CD14-positive monocyte (primary cell): ENCODE measurements around the gene MAP3K7. TPM values are rescaled to one million over a fixed set of nuclear protein-coding genes. Genes with fewer than 3 reads are reported as not detected.

Experiments used
- DNase-seq, 3 donors: peaks; one replicate each; pipeline ENCODE4 v3.0.0-alpha.2; 2011 to 2022
- H2AFZ ChIP-seq: 2 replicates; pipeline ENCODE4 v1.6.0; 2012; ENCODE audit warnings: mild to moderate bottlenecking, low read depth, low read length, inconsistent platforms; ENCODE audit not compliant: insufficient read depth, poor library complexity, severe bottlenecking
- H3K27ac ChIP-seq, 2 donors: 1 replicate in 1 of 2; 2 replicates in 1 of 2; pipeline ENCODE4 v1.5.1; 2012 to 2013; ENCODE audit warnings: low read length in 2 of 2, control low read depth in 1 of 2, inconsistent platforms in 1 of 2, low read depth in 1 of 2, mild to moderate bottlenecking in 1 of 2
- H3K27me3 ChIP-seq, 2 donors: one replicate each; pipeline versions ENCODE4 v1.6.0 to v1.6.1; 2011 to 2013; ENCODE audit warnings: low read length in 2 of 2; ENCODE audit not compliant: control insufficient read depth in 2 of 2, insufficient read depth in 2 of 2
- H3K36me3 ChIP-seq, 2 donors: replicated peaks in 1 of 2; 1 replicate in 1 of 2; 2 replicates in 1 of 2; pipeline versions ENCODE4 v1.5.1 to v1.6.1; 2012 to 2013; ENCODE audit warnings: low read length in 2 of 2, control low read depth in 1 of 2, inconsistent platforms in 1 of 2, mild to moderate bottlenecking in 1 of 2; ENCODE audit not compliant: insufficient read depth in 2 of 2, control insufficient read depth in 1 of 2
- H3K4me1 ChIP-seq, 2 donors: 1 replicate in 1 of 2; 2 replicates in 1 of 2; pipeline versions ENCODE4 v1.5.1 to v1.6.1; 2012 to 2013; ENCODE audit warnings: low read length in 2 of 2, control low read depth in 1 of 2, inconsistent platforms in 1 of 2, mild to moderate bottlenecking in 1 of 2, moderate library complexity in 1 of 2; ENCODE audit not compliant: insufficient read depth in 2 of 2, control insufficient read depth in 1 of 2
- H3K4me2 ChIP-seq: replicated peaks from 2 replicates; pipeline ENCODE3; 2012; ENCODE audit warnings: low read length, moderate library complexity, mild to moderate bottlenecking; ENCODE audit not compliant: poor library complexity, severe bottlenecking; ENCODE audit errors: extremely low read depth
- H3K4me3 ChIP-seq, 3 experiments: fragments of 200-600 bp in 1 of 3; sonication (generic) in 1 of 3; replicated peaks in 1 of 3; 1 replicate in 2 of 3; 2 replicates in 1 of 3; pipeline ENCODE4 v1.5.1; 2011 to 2013; ENCODE audit warnings: low read length in 3 of 3, mild to moderate bottlenecking in 3 of 3, control low read depth in 2 of 3, low read depth in 2 of 3, inconsistent platforms in 1 of 3, moderate library complexity in 1 of 3
- H3K79me2 ChIP-seq: 2 replicates; pipeline ENCODE4 v1.6.0; 2012; ENCODE audit warnings: mild to moderate bottlenecking, control low read depth, inconsistent platforms, low read length, moderate library complexity; ENCODE audit not compliant: insufficient read depth
- H3K9ac ChIP-seq: 2 replicates; pipeline ENCODE4 v1.6.0; 2017; ENCODE audit warnings: low read length, mild to moderate bottlenecking; ENCODE audit not compliant: insufficient read depth, poor library complexity, severe bottlenecking
- H3K9me3 ChIP-seq, 2 donors: replicated peaks in 1 of 2; 1 replicate in 1 of 2; 2 replicates in 1 of 2; pipeline versions ENCODE4 v1.5.1 to v1.6.1; 2012 to 2013; ENCODE audit warnings: low read length in 2 of 2, control low read depth in 1 of 2; ENCODE audit not compliant: control insufficient read depth in 1 of 2, insufficient read depth in 1 of 2
- H4K20me1 ChIP-seq: 2 replicates; pipeline ENCODE4 v1.6.0; 2012; ENCODE audit warnings: mild to moderate bottlenecking, low read length, control low read depth, moderate library complexity; ENCODE audit not compliant: insufficient read depth
- H3K27ac Mint-ChIP-seq, 7 donors: one replicate each; pipeline ENCODE4 v1.8.0; 2020; ENCODE audit warnings: mild to moderate bottlenecking in 7 of 7, mixed read lengths in 7 of 7, moderate library complexity in 6 of 7, inconsistent platforms in 2 of 7
- H3K27me3 Mint-ChIP-seq, 3 donors: one replicate each; pipeline ENCODE4 v1.8.0; 2021 to 2022; ENCODE audit warnings: low read depth in 3 of 3, mild to moderate bottlenecking in 3 of 3, mixed read lengths in 3 of 3, moderate library complexity in 3 of 3, inconsistent platforms in 1 of 3
- H3K36me3 Mint-ChIP-seq, 2 donors: one replicate each; pipeline ENCODE4 v1.8.0; 2020; ENCODE audit warnings: mixed read lengths in 2 of 2, inconsistent platforms in 1 of 2, mild to moderate bottlenecking in 1 of 2
- H3K4me1 Mint-ChIP-seq: one replicate; pipeline ENCODE4 v1.8.0; 2020; ENCODE audit warnings: mild to moderate bottlenecking, mixed read lengths
- H3K4me3 Mint-ChIP-seq, 2 donors: one replicate each; pipeline ENCODE4 v1.8.0; 2020; ENCODE audit warnings: mild to moderate bottlenecking in 2 of 2, mixed read lengths in 2 of 2, moderate library complexity in 1 of 2
- H3K9me3 Mint-ChIP-seq, 7 donors: one replicate each; pipeline ENCODE4 v1.8.0; 2020 to 2022; ENCODE audit warnings: mixed read lengths in 7 of 7, mild to moderate bottlenecking in 6 of 7, moderate library complexity in 6 of 7, inconsistent platforms in 2 of 7
- CTCF ChIP-seq: fragments of 200-600 bp; IDR thresholded peaks from one replicate; pipeline ENCODE4 v1.8.0; 2022; ENCODE audit warnings: antibody characterized with exemption, mild to moderate bottlenecking
- WGBS: methylation state at CpG from one replicate; pipeline ENCODE4 v1.1.5; 2013; ENCODE audit warnings: missing lambda C conversion rate; ENCODE audit not compliant: insufficient coverage; 5-methylcytosine and 5-hydroxymethylcytosine counted together
- intact Hi-C, 2 donors: fragments of 100-400 bp; cut with micrococcal nuclease; formaldehyde crosslinking; loops; one replicate each; pipeline versions ENCODE4 v1.15.0 to v1.15.1; 2023
- polyA plus RNA-seq, 3 donors: library from polyadenylated mRNA; depleted of rRNA in 1 of 3; unstranded in 2 of 3; stranded (reverse) in 1 of 3; fragments of 300-500 nt in 2 of 3; fragments of >200 nt in 1 of 3; fragmentation: Illumina TruSeq in 2 of 3; gene quantifications; 1 replicate in 2 of 3; 2 replicates in 1 of 3; pipeline ENCODE4 v1.2.3, GENCODE V29; 2012 to 2021

The MAP3K7 gene
- polyA plus RNA-seq, 3 donors: 12.4 to 20.0 (median 15.3) TPM

DNA sequence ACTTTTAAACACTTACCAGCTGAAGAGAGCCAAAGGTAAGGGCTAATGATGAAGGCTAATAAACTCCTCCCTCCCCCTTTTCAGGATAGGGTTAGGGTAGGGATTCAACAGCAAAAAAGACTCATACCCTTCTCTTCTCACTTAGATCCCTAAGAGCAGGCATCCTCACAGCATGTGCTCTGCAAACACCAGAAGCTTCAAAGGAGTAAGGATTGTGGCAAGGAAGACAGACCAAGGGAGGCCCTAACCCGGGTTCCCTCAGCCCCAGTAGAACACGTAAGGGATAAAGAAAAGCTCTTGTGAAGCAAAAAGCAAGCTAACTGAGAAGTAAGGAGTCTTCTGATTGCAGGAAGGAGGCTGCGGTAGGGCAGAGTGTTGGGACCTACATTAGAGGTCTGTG, 11.6 kb downstream of the MAP3K7 start:
- H3K27ac Mint-ChIP-seq: no peak overlapping the region
- Histone ChIP-seq H3K4me2 (no peak overlapping the region), H3K27ac (no peak overlapping the region), H4K20me1 (peaks cover 68% of the 10 kb centered on the region), H3K9me3 (no peaks in the 10 kb centered on the region), H2AFZ (no peak overlapping the region), H3K36me3 (peaks cover 2 to 43% of the 10 kb centered on the region in 2 donors), H3K4me3 (no peak overlapping the region), H3K79me2 (peaks cover 56% of the 10 kb centered on the region), H3K9ac (no peak overlapping the region), H3K4me1 (no peaks in the 10 kb centered on the region), H3K27me3 (no peaks in the 10 kb centered on the region)
- WGBS: 100% methylated on average over 3 of the region's 3 CpGs
- no peaks in the 10 kb centered on the region for H3K4me1 Mint-ChIP-seq
- no peaks in the 10 kb centered on the region for H3K9me3 Mint-ChIP-seq
- H3K36me3 Mint-ChIP-seq: peaks cover 8 to 10% of the 10 kb centered on the region in 2 donors
- intact Hi-C loops: no loop called here
- no peak for DNase-seq
- H3K4me3 Mint-ChIP-seq: no peak overlapping the region
- no peak for TF ChIP-seq CTCF
- no peaks in the 10 kb centered on the region for H3K27me3 Mint-ChIP-seq

- Mint-ChIP-seq H3K9me3 (no peaks in the 10 kb centered on the region), H3K36me3 (peaks cover 13% of the 10 kb centered on the region in 2 donors), H3K27ac (no peak overlapping the region), H3K4me1 (no peaks in the 10 kb centered on the region), H3K27me3 (no peaks in the 10 kb centered on the region), H3K4me3 (no peak overlapping the region)
- Histone ChIP-seq H3K27me3 (no peaks in the 10 kb centered on the region), H3K4me2 (no peak overlapping the region), H2AFZ (no peak overlapping the region), H3K9ac (no peak overlapping the region), H3K36me3 (peaks cover 2 to 48% of the 10 kb centered on the region in 2 donors), H3K27ac (no peak overlapping the region), H3K4me3 (no peak overlapping the region), H4K20me1 (peaks cover 61% of the 10 kb centered on the region), H3K9me3 (no peaks in the 10 kb centered on the region), H3K4me1 (no peaks in the 10 kb centered on the region), H3K79me2 (peaks cover 49% of the 10 kb centered on the region)
- intact Hi-C loops: no loop called here
- DNase-seq: no peak
- WGBS: no CpG with 5 or more reads among the region's 2 CpGs
- TF ChIP-seq CTCF: no peak
Observed at GRCh38 chr6:90574610-90575009, 12.3 kb downstream of the MAP3K7 start.
